Loucy (cell line): ENCODE data around the gene ZCCHC18.

Experiments
- EZH2phosphoT487 ChIP-seq: fragments of 200-600 bp; IDR thresholded peaks from 2 replicates; pipeline ENCODE4 v1.6.1; 2018; ENCODE audit warnings: antibody characterized with exemption, mild to moderate bottlenecking, moderate library complexity, borderline replicate concordance
- TF ChIP-seq, protein P1 (sequence below): fragments of 200-600 bp; sonication (generic); conservative IDR thresholded peaks from 2 replicates; pipeline ENCODE4 v1.5.1; 2014; ENCODE audit warnings: mild to moderate bottlenecking, antibody characterized with exemption, low read length

DNA sequence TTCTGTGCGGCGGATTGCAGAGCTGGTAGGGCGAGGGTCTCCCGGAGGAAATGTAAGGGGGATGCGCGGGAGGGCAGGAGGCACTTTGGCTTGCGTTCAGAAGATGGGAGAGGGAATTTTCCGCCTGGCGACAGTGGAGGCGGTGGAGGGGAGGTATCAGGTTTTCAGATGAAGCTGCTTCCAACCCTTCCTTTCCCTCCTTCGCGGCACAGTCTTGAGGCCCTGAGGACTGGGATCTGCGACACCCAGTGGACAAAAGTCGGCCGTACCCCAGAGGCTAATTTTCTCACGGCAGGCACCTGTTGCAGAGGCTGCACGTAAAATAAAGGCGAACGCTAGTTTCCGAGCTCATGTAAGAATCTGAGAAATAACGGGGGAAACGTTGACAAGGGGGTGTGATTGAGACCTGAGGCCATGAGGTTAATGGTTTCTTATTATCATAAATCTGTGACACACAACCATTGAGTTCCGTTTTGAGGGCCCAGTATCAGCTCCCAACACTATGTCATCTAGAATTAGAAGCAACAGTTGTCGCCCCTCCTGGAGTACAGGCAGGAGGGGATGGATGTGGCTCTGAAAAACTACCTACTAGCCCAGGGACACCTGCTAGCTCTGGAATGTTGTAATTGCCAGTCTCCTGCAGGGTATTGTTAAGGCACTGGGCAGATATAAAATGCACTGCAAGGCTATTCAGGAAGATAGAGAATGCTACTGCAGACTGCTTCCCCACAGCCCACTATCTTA, 1.1 kb downstream of the ZCCHC18 start:
- TF ChIP-seq, protein P1, sequence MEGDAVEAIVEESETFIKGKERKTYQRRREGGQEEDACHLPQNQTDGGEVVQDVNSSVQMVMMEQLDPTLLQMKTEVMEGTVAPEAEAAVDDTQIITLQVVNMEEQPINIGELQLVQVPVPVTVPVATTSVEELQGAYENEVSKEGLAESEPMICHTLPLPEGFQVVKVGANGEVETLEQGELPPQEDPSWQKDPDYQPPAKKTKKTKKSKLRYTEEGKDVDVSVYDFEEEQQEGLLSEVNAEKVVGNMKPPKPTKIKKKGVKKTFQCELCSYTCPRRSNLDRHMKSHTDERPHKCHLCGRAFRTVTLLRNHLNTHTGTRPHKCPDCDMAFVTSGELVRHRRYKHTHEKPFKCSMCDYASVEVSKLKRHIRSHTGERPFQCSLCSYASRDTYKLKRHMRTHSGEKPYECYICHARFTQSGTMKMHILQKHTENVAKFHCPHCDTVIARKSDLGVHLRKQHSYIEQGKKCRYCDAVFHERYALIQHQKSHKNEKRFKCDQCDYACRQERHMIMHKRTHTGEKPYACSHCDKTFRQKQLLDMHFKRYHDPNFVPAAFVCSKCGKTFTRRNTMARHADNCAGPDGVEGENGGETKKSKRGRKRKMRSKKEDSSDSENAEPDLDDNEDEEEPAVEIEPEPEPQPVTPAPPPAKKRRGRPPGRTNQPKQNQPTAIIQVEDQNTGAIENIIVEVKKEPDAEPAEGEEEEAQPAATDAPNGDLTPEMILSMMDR, result peak; percentile 55
- TF ChIP-seq EZH2phosphoT487, result no peak
